CD4-positive, alpha-beta T cell treated with Interferon alpha-2 for 1 hour (primary cell): ENCODE data around the gene SMIM43.
"Not testable (repeated sequence)": the region's sequence is repeated elsewhere in the genome, so short reads cannot be mapped to it uniquely, and the experiment has no call there.

ENCODE experiments used
- DNase-seq, 2 donors: peaks; one replicate each; pipeline ENCODE4 v3.0.0-alpha.2; 2020 to 2022

SMIM43 gene

DNA sequence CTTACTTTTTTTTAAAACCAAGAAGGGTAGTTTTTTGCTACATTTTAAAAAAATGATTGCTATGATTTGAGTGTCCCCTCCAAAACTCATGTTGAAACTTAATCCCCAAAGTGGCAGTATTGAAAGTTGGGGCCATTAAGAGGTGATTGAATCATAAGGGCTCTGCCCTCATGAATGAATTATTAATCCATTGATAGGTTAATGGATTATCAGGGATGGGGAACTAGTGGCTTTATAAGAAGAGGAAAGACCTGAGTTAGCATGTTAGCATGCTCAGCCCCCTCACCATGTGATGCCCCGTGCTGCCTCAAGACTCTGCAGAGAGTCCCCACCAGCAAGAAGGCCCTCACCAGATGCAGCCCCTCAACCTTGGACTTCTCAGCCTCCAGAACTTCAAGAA lies 31.0 kb downstream of the SMIM43 start:
- no peak for DNase-seq

DNA sequence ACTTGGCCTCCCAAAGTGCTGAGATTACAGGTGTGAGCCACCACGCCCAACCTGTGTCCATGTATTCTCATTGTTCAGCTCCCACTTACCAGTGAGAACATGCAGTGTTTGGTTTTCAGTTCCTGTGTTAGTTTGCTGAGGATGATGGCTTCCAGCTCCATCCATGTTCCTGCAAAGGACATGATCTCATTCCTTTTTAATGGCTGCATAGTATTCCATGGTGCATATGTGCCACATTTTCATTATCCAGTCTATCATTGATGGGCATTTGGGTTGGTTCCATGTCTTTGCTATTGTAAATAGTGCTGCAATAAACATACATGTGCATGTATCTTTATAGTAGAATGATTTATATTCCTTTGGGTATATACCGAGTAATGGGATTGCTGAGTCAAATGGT lies 35.2 kb downstream of the SMIM43 start:
- not testable (repeated sequence) for DNase-seq

DNA sequence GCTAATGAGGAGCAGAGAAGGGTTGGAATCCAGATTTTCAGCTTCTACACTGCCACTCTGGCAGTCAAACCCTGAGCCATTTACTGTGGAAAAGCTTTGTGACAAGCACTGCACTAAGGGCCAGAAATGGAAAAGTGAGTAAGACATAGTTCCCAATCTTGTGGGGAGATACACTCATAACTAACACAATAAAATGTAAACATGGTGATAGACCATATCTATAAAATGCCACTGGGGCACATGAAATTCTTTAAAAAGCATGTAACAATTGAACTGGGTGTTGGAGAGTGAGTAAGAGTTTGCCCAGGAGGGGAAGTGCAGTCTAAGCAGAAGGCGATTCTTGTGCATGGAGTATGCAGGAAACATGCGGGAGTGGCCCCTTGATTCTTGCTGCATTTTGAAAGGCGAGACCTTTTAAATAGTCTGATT lies 36.2 kb downstream of the SMIM43 start:
- no peak for DNase-seq

- no peak for DNase-seq
Observed at GRCh38 chr4:121728066-121728465, 36.9 kb downstream of the SMIM43 start.

DNA sequence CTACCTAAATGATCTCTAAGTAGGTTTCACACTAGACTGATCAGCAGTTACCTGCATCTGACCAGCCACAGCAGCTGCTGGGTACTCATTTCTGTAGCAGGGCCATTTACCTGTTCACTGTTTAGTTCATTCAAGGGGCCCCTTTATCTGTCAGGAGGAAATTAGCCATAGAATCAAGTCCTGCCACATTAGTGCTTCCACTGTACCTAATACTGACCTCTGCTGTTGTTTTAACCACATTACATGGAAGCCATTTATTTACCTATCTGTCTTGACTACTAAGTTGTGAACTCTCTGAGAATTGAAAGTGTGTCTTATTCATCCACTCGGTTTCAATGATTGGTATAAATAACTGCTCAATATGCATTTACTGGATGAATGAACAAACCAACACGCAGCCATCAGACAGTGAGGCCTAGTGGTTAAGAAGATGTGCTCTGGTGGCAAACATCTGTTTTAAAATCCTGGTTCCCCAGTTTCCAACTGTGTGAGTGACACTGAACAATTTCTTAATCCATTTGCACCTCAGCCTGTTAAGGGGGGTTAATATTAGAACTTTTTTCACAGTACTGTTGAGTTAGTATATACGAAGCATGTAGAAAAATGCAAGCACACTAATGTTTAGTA lies 38.2 kb downstream of the SMIM43 start:
- peak in 1 of 2 donors; percentile 71 for DNase-seq

- DNase-seq: no peak
Observed at GRCh38 chr4:121724671-121725070, 40.3 kb downstream of the SMIM43 start.

DNA sequence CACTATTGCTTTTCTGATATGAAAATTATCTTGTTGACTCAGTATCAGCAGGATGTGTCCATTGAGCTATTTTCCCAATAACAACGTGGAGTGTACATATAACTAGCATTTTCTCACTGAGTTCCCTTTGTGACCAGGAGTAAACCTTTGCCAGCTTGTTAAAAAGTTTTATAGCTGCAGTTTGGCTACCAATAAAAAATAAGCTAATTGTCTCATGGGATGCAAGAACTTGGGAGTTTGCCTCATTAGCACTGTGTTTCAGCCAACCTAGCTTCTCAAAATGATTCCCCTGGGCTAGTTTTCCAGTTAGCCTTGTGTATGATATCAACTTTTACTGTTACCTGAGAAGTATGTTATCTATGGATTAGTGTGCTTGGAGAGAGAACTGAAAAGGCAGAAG lies 43.3 kb downstream of the SMIM43 start:
- no peak for DNase-seq

- DNase-seq: no peak
Observed at GRCh38 chr4:121720109-121720508, 44.9 kb downstream of the SMIM43 start.

GRCh38 chr4:121717680-121718237 lies 47.2 kb downstream of the SMIM43 start:
- no peak for DNase-seq

- no peak for DNase-seq
Observed at GRCh38 chr4:121714548-121714947, 50.4 kb downstream of the SMIM43 start.

GRCh38 chr4:121712783-121713182 lies 52.2 kb downstream of the SMIM43 start:
- DNase-seq: no peak

DNA sequence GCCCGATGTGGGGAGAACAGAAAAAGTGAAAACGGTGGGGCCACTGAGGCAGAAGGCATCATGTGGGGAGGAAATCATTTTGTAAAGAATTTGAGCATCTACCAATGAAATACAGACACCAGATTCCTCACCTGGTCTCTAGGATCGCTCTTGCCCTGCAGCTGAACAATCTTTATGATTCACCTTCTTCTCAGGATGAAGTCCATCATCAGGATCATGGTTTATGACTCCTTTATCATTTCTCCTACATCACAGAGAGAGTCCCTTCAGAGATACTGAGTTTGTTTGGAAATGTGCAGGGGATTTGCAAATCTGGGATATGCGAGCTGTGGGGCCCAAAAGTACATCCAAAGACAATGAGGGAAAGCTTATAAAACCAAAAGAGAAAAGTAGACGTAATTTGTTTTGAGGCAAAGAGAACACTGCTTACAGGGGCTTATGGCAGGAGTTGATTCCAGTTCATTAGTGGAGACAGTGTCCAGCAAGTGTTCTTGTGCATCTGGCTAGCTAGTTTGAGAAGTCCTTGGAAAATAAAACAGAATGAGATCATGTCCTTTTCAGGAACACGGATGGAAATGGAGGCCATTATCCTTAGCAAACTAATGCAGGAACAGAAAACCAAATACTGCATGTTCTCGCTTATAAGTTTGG lies 52.8 kb downstream of the SMIM43 start:
- DNase-seq: no peak

- peak in 1 of 2 donors; percentile 32 for DNase-seq
Observed at GRCh38 chr4:121711263-121712000, 53.5 kb downstream of the SMIM43 start.

- no peak for DNase-seq
Observed at GRCh38 chr4:121709766-121710405, 55.1 kb downstream of the SMIM43 start.
